ENCODE results near the gene SPATA22. TPM values are rescaled to one million over a fixed set of nuclear protein-coding genes. Genes with fewer than 3 reads are reported as not detected.

The SPATA22 gene
- total and polyA plus RNA-seq, 2 of the 4 experiments (the other 2 are of a cell fraction): 0.18 to 0.29 TPM

- Histone ChIP-seq H2BK15ac (ENCODE audit: low read depth, low read length) (no peak overlapping the region), H3K36me3 (ENCODE audit: control insufficient read depth, insufficient read depth, low read length) (no peaks in the 10 kb centered on the region), H2AFZ (replicated peaks; ENCODE audit: low read length, poor library complexity) (no peak overlapping the region), H3K4me2 (ENCODE audit: low read depth, low read length) (no peak overlapping the region), H2BK5ac (ENCODE audit: low read depth, low read length, poor library complexity, severe bottlenecking) (no peak overlapping the region), H3K4me1 (ENCODE audit: control insufficient read depth, insufficient read depth, low read length) (no peaks in the 10 kb centered on the region), H3K56ac (ENCODE audit: extremely low read depth, insufficient read depth, low read length) (no peak overlapping the region), H3K9me3 (ENCODE audit: control insufficient read depth, insufficient read depth, low read length) (peaks cover 3% of the 10 kb centered on the region; the same call in 1 of the 2 replicates), H3K9ac (ENCODE audit: low read depth, low read length) (no peak overlapping the region), H2AK5ac (ENCODE audit: low read depth, low read length) (no peak overlapping the region), H3K27me3 (ENCODE audit: control insufficient read depth, insufficient read depth, low read length) (peaks cover 2% of the 10 kb centered on the region; the same call in 1 of the 2 replicates), H3K27ac (ENCODE audit: insufficient read depth, low read length) (no peak overlapping the region), H3K9me1 (ENCODE audit: insufficient read depth, low read length) (no peaks in the 10 kb centered on the region), H3K4me3 (ENCODE audit: insufficient read depth, low read depth, low read length) (no peak overlapping the region), H2BK120ac (ENCODE audit: low read depth, low read length) (no peak overlapping the region), H4K8ac (ENCODE audit: low read depth in 2 of 2, low read length in 2 of 2) (no peak overlapping the region), H4K91ac (ENCODE audit: insufficient read depth, low read depth, low read length) (no peak overlapping the region), H3K4ac (ENCODE audit: low read depth, low read length) (no peak overlapping the region), H4K5ac (ENCODE audit: low read depth, low read length) (no peak overlapping the region), H4K20me1 (ENCODE audit: insufficient read depth, low read length) (no peaks in the 10 kb centered on the region), H2BK20ac (ENCODE audit: low read depth, low read length) (no peak overlapping the region), H3K23ac (ENCODE audit: low read depth, low read length) (no peak overlapping the region), H3K14ac (replicated peaks; ENCODE audit: low read depth, low read length) (no peak overlapping the region), H3K79me1 (ENCODE audit: low read depth in 1 of 2, low read length in 2 of 2) (no peaks in the 10 kb centered on the region), H2AK9ac (replicated peaks; ENCODE audit: low read depth, low read length, poor library complexity) (no peak overlapping the region), H3K18ac (ENCODE audit: low read depth, low read length) (no peak overlapping the region)
- intact Hi-C loops (cut with micrococcal nuclease): no loop called here
- no peak for TF ChIP-seq USF2 (IDR thresholded peaks at IDR 0.05; ENCODE audit: low read depth, low read length)
- no peak for TF ChIP-seq FOS (IDR thresholded peaks at IDR 0.05; ENCODE audit: low read depth, low read length)
- TF ChIP-seq CHD1 (IDR thresholded peaks at IDR 0.05; ENCODE audit: low read depth, low read length): no peak
- TF ChIP-seq NFE2L2 (IDR thresholded peaks at IDR 0.05; ENCODE audit: low read depth, low read length): no peak
- no peak for TF ChIP-seq POLR2A (IDR thresholded peaks at IDR 0.05; ENCODE audit: low read depth, low read length)
- no peak for TF ChIP-seq CTCF (conservative IDR thresholded peaks at IDR 0.05; ENCODE audit: low read depth, low read length)
- no peak for TF ChIP-seq MAFK (IDR thresholded peaks at IDR 0.05; ENCODE audit: low read depth, low read length)
- TF ChIP-seq BHLHE40 (IDR thresholded peaks at IDR 0.05; ENCODE audit: low read depth, low read length): no peak
- TF ChIP-seq, protein P1, sequence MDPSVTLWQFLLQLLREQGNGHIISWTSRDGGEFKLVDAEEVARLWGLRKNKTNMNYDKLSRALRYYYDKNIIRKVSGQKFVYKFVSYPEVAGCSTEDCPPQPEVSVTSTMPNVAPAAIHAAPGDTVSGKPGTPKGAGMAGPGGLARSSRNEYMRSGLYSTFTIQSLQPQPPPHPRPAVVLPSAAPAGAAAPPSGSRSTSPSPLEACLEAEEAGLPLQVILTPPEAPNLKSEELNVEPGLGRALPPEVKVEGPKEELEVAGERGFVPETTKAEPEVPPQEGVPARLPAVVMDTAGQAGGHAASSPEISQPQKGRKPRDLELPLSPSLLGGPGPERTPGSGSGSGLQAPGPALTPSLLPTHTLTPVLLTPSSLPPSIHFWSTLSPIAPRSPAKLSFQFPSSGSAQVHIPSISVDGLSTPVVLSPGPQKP (IDR thresholded peaks at IDR 0.05; ENCODE audit: borderline replicate concordance, low read depth, low read length): no peak
- TF ChIP-seq MXI1 (IDR thresholded peaks at IDR 0.05; ENCODE audit: borderline replicate concordance, low read depth, low read length): no peak
- TF ChIP-seq RAD21 (IDR thresholded peaks at IDR 0.05; ENCODE audit: low read length): no peak
- DNase-seq (no peak), ATAC-seq (ENCODE audit: low read depth) (no peak)
- BruUV-seq (replicated peaks): no TSS peak
- in situ Hi-C loops (cut with MboI; ENCODE audit: low sequenced_read_pairs): no loop called here
- WGBS, 2 experiments (ENCODE audit: extremely low coverage in 2 of 2, insufficient read length in 1 of 2): 20% methylated on average over 2 of the region's 4 CpGs; no CpG with 5 or more reads in 1 of the 2 experiments
- ChIA-PET CTCF (no interaction called here), POLR2A (ENCODE audit: unreplicated experiment) (no interaction called here)
- dilution Hi-C loops (cut with HindIII; ENCODE audit: low sequenced_read_pairs, unreplicated experiment): no loop called here
Measured at GRCh38 chr17:3475251-3475685, 3.6 kb upstream of the SPATA22 start.

All from IMR-90 (cell line).